CD4-positive, alpha-beta T cell (primary cell): ENCODE measurements around the gene VSIG4. TPM values are rescaled to one million over a fixed set of nuclear protein-coding genes. Genes with fewer than 3 reads are reported as not detected.

ENCODE experiments used
- ATAC-seq: fragments of 200-7000 bp; cut with Tn5 transposase; one replicate; pipeline ENCODE4 v1.10.0; 2022; ENCODE audit warnings: mild to moderate bottlenecking; ENCODE audit not compliant: poor library complexity
- CTCF ChIA-PET: fragments of 350-600 bp; sonication (Branson Sonifier 250); formaldehyde crosslinking; loops from one replicate; lab custom pipeline; 2021; ENCODE audit warnings: antibody characterized with exemption, inconsistent platforms; lab: Charles Lee
- POLR2A ChIA-PET: fragments of 350-600 bp; sonication (Branson Sonifier 250); formaldehyde crosslinking; loops from one replicate; lab custom pipeline; 2021; ENCODE audit warnings: antibody characterized with exemption, inconsistent platforms; lab: Charles Lee
- DNase-seq, 14 experiments: peaks; one replicate each; pipeline ENCODE4 v3.0.0-alpha.2; 2013 to 2020; ENCODE audit warnings: mixed read lengths in 2 of 14
- H3K27ac ChIP-seq, 2 donors: one replicate each; pipeline versions ENCODE4 v1.5.1 to v1.7.0; 2013; ENCODE audit warnings: low read length in 2 of 2, low read depth in 1 of 2, mild to moderate bottlenecking in 1 of 2
- H3K27me3 ChIP-seq, 2 experiments: 1 replicate in 1 of 2; 2 replicates in 1 of 2; pipeline versions ENCODE4 v1.6.1 to v1.7.0; 2013; ENCODE audit warnings: low read length in 2 of 2, control low read depth in 1 of 2, mild to moderate bottlenecking in 1 of 2, moderate library complexity in 1 of 2; ENCODE audit not compliant: insufficient read depth in 2 of 2, control insufficient read depth in 1 of 2
- H3K36me3 ChIP-seq: one replicate; pipeline ENCODE4 v1.6.1; 2013; ENCODE audit warnings: low read length, control low read depth; ENCODE audit not compliant: insufficient read depth
- H3K4me1 ChIP-seq: one replicate; pipeline ENCODE4 v1.6.1; 2013; ENCODE audit warnings: low read length, control low read depth; ENCODE audit not compliant: insufficient read depth
- H3K4me3 ChIP-seq: one replicate; pipeline ENCODE4 v1.5.1; 2013; ENCODE audit warnings: mild to moderate bottlenecking, low read length, moderate library complexity
- H3K9me3 ChIP-seq, 2 experiments: 1 replicate in 1 of 2; 2 replicates in 1 of 2; pipeline versions ENCODE4 v1.6.1 to v1.7.0; 2013; ENCODE audit warnings: low read length in 2 of 2, mild to moderate bottlenecking in 2 of 2, control low read depth in 1 of 2, moderate library complexity in 1 of 2; ENCODE audit not compliant: control insufficient read depth in 1 of 2, insufficient read depth in 1 of 2
- H3K27ac Mint-ChIP-seq: one replicate; pipeline ENCODE4 v1.8.0; 2020; ENCODE audit warnings: mixed read lengths
- H3K27me3 Mint-ChIP-seq: one replicate; pipeline ENCODE4 v1.8.0; 2021; ENCODE audit warnings: mixed read lengths
- H3K36me3 Mint-ChIP-seq: one replicate; pipeline ENCODE4 v1.8.0; 2021; ENCODE audit warnings: low read depth, mixed read lengths
- H3K4me1 Mint-ChIP-seq: one replicate; pipeline ENCODE4 v1.8.0; 2021; ENCODE audit warnings: low read depth, mixed read lengths
- H3K4me3 Mint-ChIP-seq: one replicate; pipeline ENCODE4 v1.8.0; 2020; ENCODE audit warnings: mild to moderate bottlenecking, mixed read lengths
- H3K9me3 Mint-ChIP-seq: one replicate; pipeline ENCODE4 v1.8.0; 2020; ENCODE audit warnings: mixed read lengths
- intact Hi-C, 2 experiments: fragments of 100-400 bp; cut with DNase I in 1 of 2; cut with micrococcal nuclease in 1 of 2; formaldehyde crosslinking; loops; one replicate each; pipeline versions ENCODE4 v1.15.1 to v1.9.0; 2023 to 2025; cut with DNase I, micrococcal nuclease
- total RNA-seq, 174 experiments: library from RNA in 2 of 174; stranded (reverse) in 2 of 174; gene quantifications; one replicate each; pipeline ENCODE4 v1.2.3 and lab custom pipeline; 2021 to 2026
- TF ChIP-seq, protein P1 (sequence below): fragments of 200-600 bp; IDR thresholded peaks from one replicate; pipeline ENCODE4 v1.8.0; 2022; ENCODE audit warnings: antibody characterized with exemption, mild to moderate bottlenecking

Gene VSIG4
- total RNA-seq, 2 experiments from 2014 or later = 0.11 TPM; not detected in 1

DNA sequence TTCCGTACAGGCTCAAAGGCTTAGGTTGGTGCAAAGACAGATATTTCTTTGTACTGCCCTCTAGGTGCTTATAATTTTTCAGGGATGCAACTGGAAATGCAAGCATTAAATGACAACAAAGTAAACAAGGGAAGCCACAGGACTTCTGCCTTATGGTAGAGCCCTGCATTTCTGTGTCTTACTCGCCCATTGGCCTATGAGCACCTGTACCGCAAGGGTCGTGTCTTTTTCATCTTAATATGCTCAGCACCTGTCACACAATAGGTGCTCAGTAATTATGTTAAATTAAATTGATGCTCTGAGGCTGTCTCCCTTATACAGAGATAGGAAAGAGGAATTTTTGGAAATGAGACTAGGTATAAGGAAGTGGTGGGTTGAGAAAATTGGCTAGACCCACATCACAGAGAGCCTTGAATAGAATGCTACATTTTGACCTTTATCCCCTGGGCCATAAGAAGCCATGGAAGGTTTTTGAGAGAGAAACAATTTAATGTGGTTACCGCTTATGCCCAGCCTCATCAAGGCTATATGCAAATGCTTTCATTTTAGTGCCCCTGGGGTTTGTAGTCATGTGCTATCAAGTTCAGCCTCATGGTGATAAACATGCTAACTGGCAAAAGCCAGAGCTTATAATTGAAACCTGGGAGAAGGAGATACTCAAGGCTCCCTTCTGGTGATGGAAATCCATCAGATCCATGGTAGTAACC is 16.3 kb downstream of the VSIG4 start:
- POLR2A ChIA-PET = no interaction called here
- H3K27me3 Mint-ChIP-seq = no peaks in the 10 kb centered on the region
- Histone ChIP-seq H3K36me3 (no peaks in the 10 kb centered on the region), H3K9me3 (no peaks in the 10 kb centered on the region), H3K27me3 (no peaks in the 10 kb centered on the region), H3K27ac (no peak overlapping the region), H3K4me3 (no peak overlapping the region), H3K4me1 (peaks cover 39% of the 10 kb centered on the region)
- ATAC-seq (no peak), DNase-seq (no peak)
- intact Hi-C loops = no loop called here
- H3K4me3 Mint-ChIP-seq = no peak overlapping the region
- H3K9me3 Mint-ChIP-seq = no peaks in the 10 kb centered on the region
- H3K27ac Mint-ChIP-seq = no peak overlapping the region
- H3K36me3 Mint-ChIP-seq = no peaks in the 10 kb centered on the region
- TF ChIP-seq, protein P1, sequence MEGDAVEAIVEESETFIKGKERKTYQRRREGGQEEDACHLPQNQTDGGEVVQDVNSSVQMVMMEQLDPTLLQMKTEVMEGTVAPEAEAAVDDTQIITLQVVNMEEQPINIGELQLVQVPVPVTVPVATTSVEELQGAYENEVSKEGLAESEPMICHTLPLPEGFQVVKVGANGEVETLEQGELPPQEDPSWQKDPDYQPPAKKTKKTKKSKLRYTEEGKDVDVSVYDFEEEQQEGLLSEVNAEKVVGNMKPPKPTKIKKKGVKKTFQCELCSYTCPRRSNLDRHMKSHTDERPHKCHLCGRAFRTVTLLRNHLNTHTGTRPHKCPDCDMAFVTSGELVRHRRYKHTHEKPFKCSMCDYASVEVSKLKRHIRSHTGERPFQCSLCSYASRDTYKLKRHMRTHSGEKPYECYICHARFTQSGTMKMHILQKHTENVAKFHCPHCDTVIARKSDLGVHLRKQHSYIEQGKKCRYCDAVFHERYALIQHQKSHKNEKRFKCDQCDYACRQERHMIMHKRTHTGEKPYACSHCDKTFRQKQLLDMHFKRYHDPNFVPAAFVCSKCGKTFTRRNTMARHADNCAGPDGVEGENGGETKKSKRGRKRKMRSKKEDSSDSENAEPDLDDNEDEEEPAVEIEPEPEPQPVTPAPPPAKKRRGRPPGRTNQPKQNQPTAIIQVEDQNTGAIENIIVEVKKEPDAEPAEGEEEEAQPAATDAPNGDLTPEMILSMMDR = no peak
- peaks cover 45% of the 10 kb centered on the region for H3K4me1 Mint-ChIP-seq
- CTCF ChIA-PET = no interaction called here

DNA sequence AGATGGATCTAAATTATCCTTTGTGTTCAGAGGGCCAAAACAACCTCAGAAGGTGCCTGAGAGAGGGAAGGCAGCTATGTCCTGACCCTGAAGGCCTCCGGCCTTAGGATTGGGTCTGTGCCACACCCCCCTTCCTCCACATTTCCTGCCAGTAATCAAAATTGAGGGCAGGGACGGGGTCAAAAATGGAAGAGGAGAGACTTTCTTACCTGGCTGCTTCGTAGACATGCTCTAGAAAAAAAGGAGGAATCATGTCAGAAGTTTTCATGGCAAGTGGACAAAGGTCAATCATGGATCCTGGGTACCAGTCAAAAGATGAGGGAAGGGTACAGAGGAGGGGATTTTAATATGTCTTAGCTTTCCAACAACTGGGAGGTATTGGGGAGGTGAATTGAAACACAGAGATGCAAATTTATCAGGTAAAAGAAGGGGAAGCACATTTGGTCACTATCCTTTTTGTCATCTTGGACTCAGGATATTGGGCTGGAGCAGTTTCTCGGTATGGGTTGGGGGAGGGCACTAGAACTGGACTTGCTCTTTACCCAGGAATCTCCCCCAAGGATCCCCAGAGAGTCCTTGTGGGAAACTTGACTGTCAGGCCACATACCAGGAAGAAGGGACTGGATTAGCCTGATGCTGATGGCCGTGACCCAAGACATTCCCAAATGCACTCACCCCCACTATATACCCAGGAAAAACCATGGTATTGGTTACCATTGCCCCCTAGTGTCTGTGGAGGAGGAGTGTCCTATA is 17.1 kb downstream of the VSIG4 start:
- intact Hi-C loops = no loop called here
- ChIA-PET POLR2A (no interaction called here), CTCF (no interaction called here)
- no peak overlapping the region for H3K27ac Mint-ChIP-seq
- no peaks in the 10 kb centered on the region for H3K36me3 ChIP-seq
- H3K27ac ChIP-seq = no peak overlapping the region
- no peak overlapping the region for H3K4me3 Mint-ChIP-seq
- H3K36me3 Mint-ChIP-seq = no peaks in the 10 kb centered on the region
- H3K27me3 ChIP-seq = no peaks in the 10 kb centered on the region
- no peak for DNase-seq
- H3K4me3 ChIP-seq = no peak overlapping the region
- TF ChIP-seq, protein P1 = no peak
- no peaks in the 10 kb centered on the region for H3K27me3 Mint-ChIP-seq
- H3K4me1 Mint-ChIP-seq = peaks cover 53% of the 10 kb centered on the region
- ATAC-seq = no peak
- no peaks in the 10 kb centered on the region for H3K9me3 ChIP-seq
- peaks cover 42% of the 10 kb centered on the region for H3K4me1 ChIP-seq
- H3K9me3 Mint-ChIP-seq = no peaks in the 10 kb centered on the region

DNA sequence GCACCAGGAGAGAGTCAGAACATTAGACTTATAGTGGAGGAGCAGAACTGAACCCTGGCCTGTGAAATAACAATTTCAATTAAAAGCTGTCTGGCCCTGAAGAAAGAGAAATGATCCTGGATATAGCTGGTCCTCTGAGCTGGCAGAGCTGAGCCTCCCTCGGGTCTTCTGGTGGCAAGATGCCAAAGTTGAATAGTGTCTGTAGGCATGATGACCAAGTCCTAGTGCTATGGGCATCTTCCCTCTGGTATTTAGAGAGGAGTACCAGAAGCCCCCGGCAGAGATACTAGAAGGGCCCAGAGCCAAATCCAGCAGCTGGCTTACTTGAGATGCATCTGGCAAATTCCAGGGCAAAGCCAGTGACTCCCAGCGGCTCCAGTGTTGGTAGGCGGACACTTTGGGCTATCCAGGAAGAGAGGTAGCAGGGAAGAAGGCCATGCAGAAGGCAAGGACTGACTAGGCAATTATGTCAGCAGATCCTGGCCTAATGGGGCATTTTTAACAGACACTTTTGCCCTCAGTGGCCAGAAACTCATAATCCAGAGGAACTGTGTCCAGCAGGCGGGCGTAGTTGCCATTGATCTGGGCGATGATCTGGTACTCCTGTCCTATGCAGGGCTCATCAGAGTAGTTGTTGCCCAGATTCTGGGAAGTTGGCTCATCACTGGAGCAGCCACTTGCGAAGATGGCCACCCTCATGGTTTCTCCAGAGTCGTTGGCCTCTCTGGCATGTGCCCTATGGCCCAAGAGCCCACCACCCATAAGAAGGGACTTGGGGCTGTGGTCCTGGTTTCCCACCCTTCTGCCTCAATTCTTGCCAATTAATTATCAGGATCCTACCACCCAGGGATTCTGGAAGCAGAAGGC is 17.9 kb downstream of the VSIG4 start:
- Histone ChIP-seq H3K27ac (no peak overlapping the region), H3K9me3 (no peaks in the 10 kb centered on the region), H3K36me3 (no peaks in the 10 kb centered on the region), H3K4me3 (no peak overlapping the region), H3K4me1 (peaks cover 50% of the 10 kb centered on the region), H3K27me3 (no peaks in the 10 kb centered on the region)
- Mint-ChIP-seq H3K4me3 (no peak overlapping the region), H3K4me1 (peaks cover 61% of the 10 kb centered on the region), H3K27me3 (no peaks in the 10 kb centered on the region), H3K9me3 (no peaks in the 10 kb centered on the region), H3K27ac (no peak overlapping the region), H3K36me3 (no peaks in the 10 kb centered on the region)
- DNase-seq = no peak
- ChIA-PET POLR2A (no interaction called here), CTCF (no interaction called here)
- TF ChIP-seq, protein P1 = no peak
- no peak for ATAC-seq
- intact Hi-C loops = no loop called here
